Dermis blood vessel endothelial cell (primary cell): Measurements from ENCODE around the gene BIRC2. TPM values are rescaled to one million over a fixed set of nuclear protein-coding genes. Genes with fewer than 3 reads are reported as not detected.
"Not testable (repeated sequence)": the region's sequence is repeated elsewhere in the genome, so short reads cannot be mapped to it uniquely, and the experiment has no call there.

Source experiments
- DNase-seq: peaks from one replicate; pipeline ENCODE4 v3.0.0; 2010
- total RNA-seq: library from RNA; depleted of rRNA; stranded (reverse); fragments of >200 nt; gene quantifications from 2 replicates; pipeline ENCODE4 v1.2.3, GENCODE V29; 2014

The BIRC2 gene
- 57.8 and 70.1 TPM in 2 replicates for total RNA-seq

DNA sequence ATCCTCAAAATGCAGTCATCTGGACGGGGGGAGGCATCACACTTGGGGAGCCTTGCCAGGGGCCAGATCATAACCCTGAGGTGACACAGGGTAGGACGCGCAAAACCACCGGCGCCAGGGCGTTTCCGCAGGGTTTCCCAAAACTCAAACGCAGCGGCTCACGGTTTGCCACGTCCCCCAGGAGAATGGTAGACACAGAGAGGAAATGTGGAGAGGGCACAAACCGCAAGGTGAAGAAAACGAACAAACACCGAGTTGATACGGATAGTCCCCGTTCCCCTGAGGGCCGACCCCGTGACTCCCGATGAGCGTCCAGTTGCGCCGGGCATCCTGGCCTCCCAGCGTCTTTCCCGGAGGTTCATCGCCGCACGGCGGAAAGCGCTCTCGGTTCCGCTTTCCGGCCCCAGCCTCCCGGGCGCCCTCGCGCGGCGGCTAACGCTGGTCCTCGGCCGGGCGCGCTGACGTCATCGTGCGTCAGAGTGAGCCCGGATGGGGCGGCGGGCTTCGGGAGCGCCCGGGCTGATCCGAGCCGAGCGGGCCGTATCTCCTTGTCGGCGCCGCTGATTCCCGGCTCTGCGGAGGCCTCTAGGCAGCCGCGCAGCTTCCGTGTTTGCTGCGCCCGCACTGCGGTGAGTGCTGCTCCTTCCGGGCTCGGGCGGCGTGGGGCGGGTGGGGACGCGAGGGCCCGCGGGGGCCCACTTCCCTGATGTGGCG lies at the start of gene BIRC2:
Gene BIRC2, plus strand, starts transcription at position 467 of the 714 bp plus-strand sequence. CDS start 2,641 bp downstream, outside the sequence.
- peak; percentile 95 for DNase-seq

GRCh38 chr11:102300837-102301236 lies 46.2 kb upstream of the BIRC2 start:
- not testable (repeated sequence) for DNase-seq

- DNase-seq, result no peak
Observed at GRCh38 chr11:102302241-102302640, 44.8 kb upstream of the BIRC2 start.

DNA sequence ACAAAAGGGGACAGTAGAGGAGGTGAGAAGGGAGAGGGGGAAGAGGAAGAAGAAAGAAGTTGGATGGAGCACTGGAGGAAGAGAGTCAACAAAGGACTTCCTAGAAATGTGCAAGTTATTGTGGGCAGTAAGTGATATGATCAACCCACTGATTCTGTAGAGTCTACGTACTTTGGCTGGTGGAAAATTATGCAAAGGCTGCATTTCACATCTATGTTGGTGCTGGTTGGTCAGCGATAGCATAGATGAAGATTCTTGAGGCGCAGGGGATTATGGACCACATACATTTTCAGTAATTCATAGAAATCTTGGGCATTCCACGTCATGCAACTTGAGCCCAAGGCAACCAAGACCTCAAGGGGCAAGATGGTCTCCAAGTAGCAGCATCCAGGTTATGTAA lies 42.3 kb upstream of the BIRC2 start:
- no peak for DNase-seq

- DNase-seq, result no peak
Observed at GRCh38 chr11:102305352-102306047, 41.5 kb upstream of the BIRC2 start.

GRCh38 chr11:102306048-102306597 lies 40.9 kb upstream of the BIRC2 start:
- no peak for DNase-seq

- no peak for DNase-seq
Observed at GRCh38 chr11:102306817-102307726, 39.9 kb upstream of the BIRC2 start.

DNA sequence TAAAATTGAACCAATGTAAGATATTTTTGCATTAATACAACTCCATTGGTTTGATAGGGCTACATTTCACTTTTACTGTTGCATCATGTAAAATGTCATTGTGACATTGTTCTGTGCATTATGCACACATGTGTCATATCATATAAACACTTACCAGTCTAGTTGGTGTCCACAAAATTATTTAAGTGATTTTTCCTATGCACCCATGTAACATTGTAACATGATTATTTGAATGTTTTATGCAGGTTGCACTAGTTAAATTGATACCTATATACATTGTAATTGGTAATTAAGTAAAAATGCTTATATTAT lies 39.3 kb upstream of the BIRC2 start:
- DNase-seq, result no peak

DNA sequence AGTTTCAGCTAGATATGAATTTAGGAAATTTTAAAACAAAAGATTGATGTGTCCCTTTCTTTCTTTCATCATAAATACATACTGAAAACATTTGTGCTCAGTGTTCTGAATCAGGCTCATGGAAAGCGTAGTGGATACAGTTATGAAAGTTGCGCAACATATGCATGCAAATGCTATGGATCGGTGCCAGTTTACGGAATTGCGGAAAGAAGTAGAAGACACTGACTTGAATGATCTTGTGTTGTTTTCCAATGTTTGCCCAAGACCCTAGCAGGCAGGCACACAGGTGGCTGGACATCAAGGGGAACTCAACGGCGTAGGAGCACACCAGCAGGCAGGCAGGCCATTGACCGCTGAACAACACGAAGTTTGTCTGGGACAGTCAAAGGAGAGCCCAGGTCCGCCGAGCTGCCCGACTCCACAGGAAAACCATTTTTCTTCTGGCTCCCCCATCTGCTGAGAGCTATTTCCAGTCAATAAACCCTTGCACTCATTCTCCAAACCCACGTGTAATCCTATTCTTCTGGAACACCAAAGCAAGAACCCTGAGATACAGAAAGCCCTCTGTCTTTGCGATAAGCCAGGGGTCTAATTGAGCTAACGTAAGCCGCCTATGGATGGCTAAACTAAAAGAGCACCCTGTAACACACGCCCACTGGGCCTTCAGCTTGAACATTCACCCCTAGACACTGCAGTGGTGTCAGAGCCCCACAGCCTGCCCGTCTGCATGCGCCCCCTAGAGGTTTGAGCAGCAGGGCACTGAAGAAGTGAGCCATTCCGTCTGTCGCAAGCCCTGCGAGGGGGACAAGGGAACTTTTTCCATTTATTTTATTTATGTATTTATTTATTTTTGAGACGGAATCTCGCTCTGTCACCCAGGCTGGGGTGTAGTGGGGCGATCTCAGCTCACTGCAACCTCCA lies 37.1 kb upstream of the BIRC2 start:
- no peak for DNase-seq

DNA sequence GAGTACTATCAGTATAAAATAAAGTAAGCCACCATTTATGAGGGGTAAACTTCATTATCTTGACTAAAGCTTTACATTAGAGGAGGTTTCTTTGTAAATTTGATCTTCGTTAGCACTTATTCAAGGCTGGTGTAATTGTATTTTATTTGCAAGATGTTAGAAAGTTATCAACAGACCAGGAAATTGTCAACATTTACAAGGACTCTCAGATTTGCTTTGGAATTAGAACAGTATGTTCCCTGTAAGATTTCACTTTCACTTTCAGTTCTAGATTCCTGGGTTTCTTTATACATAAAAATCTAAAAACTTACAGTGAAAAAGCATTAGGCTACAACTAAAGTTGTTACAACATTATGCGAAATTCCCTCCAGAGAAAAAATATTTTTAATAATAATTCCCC lies 34.3 kb upstream of the BIRC2 start:
- DNase-seq, result peak; percentile 16

DNA sequence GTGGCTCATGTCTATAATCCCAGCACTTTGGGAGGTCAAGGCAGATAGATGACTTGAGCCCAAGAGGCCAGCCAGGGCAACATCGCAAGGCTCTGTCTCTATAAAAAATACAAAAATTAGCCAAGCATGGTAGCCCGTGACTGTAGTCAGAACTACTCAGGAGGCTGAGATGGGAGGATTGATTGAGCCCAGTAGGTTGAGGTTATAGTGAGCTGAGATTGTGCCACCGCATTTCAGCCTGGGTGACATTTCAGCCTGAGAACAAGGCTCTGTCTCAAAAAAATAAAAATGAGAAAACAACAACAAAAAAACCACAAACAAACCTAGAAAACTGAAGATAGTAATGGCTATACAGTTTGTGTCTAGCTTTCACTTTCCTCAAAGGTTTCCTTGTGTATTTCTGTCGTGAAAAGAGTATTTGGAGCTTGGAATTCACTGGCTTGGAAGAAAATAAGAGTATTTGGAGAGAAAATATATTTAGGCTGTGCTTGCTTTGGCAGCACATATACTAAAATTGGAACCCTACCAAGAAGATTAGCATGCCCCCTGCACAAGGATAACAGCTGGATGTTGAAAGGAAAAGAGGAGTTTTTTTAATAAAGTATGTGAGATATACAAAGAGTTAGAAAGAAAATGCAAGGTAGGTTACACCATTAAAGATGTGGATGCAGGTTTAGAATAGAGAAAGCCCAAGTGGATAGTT lies 33.6 kb upstream of the BIRC2 start:
- no peak for DNase-seq

- DNase-seq, result no peak
Observed at GRCh38 chr11:102314784-102315183, 32.2 kb upstream of the BIRC2 start.

DNA sequence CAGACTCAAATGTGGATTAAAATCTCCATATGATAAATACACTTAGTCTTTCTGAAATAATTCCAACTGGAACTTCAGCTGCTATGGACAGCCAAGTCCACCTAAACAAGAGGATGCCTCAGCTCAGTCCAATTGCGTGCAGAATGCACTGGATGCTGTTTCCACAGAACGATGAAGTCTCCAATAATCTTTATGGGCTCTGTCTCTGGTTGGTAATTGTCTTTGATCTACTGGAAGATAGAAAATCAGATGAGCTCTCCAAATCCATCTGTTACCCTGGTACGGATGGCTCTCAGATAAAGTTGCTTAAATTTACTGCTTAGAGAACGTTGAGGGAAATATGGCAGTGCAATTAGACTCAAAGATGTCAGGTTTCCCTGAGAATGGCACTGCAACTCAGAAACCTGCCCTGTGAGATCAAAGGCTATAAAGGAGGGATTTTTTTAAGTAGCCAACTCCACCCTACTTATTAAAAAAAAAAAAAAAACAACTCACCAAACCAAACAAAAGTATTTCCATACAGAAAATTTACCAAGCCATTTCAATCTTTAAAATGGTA lies 30.6 kb upstream of the BIRC2 start:
- DNase-seq, result no peak

DNA sequence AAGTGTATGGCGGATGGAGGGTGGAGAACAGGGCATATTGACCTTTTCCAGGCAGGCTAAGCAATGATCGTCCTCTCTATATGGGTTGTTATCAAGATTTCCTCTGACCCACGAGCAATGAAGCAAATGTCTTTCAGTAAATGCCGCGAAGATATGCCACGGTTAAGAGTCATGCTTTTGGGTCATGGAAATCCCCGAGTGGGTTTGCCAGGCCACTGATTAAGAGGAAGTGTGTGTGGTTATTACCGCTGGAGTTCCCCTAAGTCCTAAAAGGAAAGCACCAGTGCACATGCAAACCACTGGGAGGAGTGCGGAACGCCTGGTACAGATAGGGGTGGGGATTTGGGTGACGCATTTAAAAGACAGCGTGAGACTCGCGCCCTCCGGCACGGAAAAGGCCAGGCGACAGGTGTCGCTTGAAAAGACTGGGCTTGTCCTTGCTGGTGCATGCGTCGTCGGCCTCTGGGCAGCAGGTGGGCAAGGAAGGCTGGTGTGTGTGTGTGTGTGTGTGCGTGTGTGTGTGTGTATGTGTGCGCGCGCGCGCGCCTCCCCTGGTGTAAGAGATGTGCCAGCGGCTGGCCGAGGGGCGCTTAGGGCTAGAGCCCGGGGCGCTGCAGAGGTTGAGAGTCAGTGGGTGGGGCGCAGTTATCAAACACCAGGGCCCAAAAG lies 29.8 kb upstream of the BIRC2 start, which contains the start of gene BIRC3:
Gene BIRC3, plus strand, starts transcription at position 386 of the 669 bp plus-strand sequence. CDS start 7,026 bp downstream, outside the sequence.
- peak; percentile 90 for DNase-seq

- DNase-seq, result no peak
Observed at GRCh38 chr11:102317768-102318103, 29.3 kb upstream of the BIRC2 start.

DNA sequence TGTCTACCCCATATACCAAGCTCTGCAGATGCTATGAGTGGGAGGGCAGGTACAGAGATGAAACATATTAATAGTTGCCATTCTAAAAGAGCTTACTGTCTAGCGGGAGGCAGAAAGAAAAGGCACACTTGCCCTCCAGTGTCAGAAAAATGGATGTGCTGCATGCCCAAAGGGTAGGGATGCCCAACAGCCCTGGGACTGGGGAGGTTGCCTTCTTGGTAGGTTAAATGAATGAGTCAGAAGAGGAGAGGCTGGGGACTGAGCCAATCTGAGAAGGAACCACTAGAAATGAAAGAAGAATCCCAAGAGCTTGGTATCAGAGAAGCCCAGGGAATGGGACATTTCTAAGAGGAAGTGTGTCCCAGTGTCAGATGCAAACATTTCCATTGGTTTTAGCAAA lies 28.5 kb upstream of the BIRC2 start:
- no peak for DNase-seq

DNA sequence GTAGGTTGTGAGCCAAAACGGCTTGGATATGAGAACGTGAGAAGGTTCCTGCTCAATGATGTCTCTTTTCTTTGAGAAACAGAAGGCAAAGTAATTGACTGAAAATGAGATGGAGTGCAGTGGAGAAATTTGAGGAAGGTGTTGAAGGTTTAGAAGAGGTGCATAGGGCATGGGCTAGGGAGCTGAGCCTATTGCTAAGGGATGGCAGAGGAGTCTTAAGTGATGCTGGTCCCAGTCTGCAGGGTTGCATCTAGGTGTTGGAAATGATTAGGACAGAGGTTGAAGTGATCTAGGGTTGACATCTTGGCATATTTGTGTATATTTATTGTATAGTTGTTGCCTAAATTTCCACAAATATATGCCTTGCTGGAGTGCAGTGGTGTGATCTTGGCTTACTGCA lies 27.5 kb upstream of the BIRC2 start:
- no peak for DNase-seq

- no peak for DNase-seq
Observed at GRCh38 chr11:102320188-102320587, 26.8 kb upstream of the BIRC2 start.

DNA sequence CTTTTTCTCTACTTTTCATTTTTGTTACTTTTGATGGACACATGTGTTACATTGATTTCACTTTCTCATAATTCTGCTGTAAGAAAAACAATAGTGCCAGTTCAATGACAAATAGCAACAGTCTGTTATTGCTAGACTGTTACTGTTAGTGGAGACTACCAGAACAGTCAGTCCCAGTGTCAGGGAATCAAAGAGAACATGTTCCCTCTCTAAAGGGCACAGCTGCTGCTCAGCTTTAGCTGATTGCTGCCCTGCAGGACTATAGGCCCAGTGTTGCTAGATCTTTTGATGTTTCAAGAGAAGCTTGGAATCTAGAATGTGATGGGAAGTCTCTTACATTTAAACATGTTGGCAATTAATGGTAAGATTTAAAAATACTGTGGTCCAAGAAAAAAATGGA lies 26.3 kb upstream of the BIRC2 start:
- no peak for DNase-seq

GRCh38 chr11:102322560-102322959 lies 24.5 kb upstream of the BIRC2 start:
- DNase-seq, result no peak
